ENCODE measurements around the gene PLTP.
"Not testable (repeated sequence)": the region's sequence is repeated elsewhere in the genome, so short reads cannot be mapped to it uniquely, and the experiment has no call there.

PLTP gene

DNA sequence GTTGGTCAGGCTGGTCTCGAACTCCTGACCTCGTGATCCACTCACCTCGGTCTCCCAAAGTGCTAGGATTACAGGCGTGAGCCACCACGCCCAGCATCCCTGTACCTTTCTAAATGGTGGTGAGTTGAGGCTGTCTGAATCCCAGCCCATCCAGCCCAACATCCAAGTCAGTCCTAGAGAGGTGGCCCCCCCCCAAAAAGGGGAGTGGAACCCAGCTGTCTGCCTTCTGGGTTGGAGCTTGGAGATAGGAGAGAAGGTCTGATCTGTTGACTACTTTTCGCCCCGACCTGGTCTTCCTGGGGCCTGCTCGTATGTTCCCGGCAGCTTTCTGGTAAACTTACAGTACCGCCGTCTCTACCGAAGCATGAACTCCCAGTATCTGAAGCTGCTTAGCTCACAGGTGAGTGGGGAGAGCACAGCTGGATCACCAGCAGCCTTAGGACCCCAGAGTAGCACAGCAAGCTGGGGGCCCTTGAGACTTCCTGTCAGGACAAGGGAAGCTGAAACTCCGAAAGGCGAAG lies 15.3 kb downstream of the PLTP start:
- DNase-seq = no peak

DNA sequence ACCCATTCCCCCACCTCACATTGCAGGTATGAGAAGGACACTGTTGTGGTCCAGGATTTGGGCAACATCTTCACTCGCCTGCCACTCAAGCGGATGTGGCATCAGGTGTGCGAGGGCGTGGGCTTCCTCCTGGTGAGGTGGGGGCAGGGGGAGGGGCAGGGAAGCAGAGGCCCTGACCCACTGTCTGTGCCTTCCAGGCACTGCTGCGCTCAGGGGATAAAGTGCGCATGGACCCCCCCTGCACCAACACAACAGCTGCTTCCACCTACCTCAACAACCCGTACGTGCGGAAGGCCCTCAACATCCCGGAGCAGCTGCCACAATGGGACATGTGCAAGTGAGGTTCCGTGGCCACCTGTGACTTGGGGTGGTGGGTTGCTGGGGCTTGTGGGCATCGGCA lies 17.2 kb downstream of the PLTP start:
- no peak for DNase-seq

DNA sequence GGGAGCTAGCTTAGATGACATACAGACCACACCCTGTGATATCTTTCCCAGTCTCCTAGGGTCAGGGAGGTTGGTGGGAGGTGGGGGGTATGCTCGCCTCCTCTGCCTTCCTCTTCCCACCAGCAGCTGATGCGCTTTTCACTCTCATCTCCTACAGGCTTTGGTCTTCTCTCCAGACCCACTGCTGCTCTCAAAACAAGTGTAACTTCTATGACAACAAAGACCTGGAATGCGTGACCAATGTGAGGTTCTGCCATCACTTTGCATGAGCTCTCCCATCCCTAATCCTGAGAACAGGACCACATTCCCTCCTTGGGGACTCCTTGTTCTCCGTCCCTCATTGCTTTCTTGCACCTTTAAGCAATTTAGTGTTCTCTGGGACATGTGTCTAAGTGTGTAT lies 18.1 kb downstream of the PLTP start:
- no peak for DNase-seq

DNA sequence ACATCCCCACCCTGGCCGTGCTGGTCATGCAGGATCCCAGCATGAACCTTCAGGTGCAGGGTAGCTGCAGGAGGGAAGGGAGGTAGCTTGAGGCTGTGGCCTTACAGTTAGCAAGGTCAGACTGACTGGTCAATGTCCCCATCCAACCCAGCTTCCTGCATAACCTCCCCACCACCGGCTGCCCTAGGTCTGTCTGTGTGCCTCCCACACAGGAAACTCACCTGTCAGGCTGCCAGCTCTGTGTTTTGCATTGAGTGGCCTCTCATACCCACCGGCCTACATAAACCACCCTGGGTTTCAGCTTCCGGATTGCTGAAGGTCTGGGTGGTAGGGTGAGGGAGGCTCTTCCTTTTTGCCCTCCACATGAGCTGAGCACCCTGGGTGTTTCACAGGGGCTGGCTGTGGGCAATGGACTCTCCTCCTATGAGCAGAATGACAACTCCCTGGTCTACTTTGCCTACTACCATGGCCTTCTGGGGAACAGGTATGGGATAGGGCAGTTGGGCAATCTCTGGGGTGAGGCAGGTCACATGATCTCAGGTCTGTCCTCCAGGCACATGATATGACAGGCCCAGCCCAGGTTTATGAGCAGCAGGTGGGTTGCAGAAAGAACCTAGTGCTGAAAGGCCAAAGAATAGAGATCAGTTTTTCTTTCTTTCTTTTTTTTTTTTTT lies 19.0 kb downstream of the PLTP start:
- DNase-seq = peak in 1 of 2 experiments; percentile 47

DNA sequence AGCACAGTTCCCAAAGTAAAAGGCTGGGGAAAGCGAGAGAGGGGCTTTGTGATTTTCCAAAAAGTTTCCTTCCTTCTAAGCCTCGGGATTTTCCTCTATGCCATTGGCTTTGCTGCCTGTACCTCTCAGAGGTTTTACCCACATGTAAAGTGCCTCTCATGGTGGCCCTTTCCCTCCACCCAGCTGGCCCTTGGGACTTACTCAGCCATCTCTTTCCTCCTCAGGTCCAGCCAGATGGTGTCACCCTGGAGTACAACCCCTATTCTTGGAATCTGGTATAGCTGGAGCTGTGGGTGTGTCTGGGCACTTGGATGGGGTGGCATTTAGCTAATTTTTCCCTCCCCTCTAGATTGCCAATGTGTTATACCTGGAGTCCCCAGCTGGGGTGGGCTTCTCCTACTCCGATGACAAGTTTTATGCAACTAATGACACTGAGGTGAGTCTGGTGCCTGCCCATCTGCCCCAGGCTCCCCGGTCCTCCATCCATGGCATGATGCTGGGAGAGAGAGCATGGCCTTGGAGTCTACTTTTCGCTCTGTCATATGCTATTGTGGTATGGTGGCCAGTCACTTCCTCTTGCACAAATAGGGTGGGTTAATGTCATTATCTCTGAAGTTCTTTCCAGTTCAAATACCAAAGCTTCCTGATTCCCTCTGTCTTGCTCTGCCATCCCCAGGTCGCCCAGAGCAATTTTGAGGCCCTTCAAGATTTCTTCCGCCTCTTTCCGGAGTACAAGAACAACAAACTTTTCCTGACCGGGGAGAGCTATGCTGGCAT lies 19.7 kb downstream of the PLTP start:
- no peak for DNase-seq

DNA sequence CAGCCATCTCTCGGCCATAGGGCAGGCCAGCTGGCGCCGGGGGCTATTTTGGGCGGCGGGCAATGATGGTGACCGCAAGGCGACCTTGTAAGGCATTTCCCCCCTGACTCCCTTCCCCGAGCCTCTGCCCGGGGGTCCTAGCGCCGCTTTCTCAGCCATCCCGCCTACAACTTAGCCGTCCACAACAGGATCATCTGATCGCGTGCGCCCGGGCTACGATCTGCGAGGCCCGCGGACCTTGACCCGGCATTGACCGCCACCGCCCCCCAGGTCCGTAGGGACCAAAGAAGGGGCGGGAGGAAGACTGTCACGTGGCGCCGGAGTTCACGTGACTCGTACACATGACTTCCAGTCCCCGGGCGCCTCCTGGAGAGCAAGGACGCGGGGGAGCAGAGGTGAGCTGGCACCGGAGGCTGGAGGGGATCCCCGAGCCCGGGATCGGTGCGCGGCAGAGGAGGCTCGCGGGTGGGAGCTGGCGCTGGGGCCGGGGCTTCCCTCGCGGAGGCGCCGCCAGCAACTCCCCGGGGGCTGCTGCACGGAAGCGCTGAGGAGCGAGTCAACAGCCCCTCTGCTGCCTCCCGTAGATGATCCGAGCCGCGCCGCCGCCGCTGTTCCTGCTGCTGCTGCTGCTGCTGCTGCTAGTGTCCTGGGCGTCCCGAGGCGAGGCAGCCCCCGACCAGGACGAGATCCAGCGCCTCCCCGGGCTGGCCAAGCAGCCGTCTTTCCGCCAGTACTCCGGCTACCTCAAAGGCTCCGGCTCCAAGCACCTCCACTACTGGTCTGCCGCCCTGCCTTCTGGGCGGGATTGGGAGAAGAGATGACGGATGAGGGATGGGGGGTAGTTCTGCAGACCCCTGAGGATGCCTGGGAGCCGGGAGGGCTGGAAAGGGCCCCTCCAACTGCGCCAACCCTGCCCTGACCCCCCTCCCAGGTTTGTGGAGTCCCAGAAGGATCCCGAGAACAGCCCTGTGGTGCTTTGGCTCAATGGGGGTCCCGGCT lies 20.7 kb downstream of the PLTP start, which contains the start of the genes CTSA and NEURL2:
Gene CTSA, plus strand, starts transcription at position 351 of the 999 bp plus-strand sequence. Its CDS starts 234 bp downstream, at position 585.
Gene NEURL2, minus strand, starts transcription at position 224 of the 999 bp plus-strand sequence. Its CDS starts 217 bp downstream, at position 7.
- peak; percentile 90 to 91 for DNase-seq

DNA sequence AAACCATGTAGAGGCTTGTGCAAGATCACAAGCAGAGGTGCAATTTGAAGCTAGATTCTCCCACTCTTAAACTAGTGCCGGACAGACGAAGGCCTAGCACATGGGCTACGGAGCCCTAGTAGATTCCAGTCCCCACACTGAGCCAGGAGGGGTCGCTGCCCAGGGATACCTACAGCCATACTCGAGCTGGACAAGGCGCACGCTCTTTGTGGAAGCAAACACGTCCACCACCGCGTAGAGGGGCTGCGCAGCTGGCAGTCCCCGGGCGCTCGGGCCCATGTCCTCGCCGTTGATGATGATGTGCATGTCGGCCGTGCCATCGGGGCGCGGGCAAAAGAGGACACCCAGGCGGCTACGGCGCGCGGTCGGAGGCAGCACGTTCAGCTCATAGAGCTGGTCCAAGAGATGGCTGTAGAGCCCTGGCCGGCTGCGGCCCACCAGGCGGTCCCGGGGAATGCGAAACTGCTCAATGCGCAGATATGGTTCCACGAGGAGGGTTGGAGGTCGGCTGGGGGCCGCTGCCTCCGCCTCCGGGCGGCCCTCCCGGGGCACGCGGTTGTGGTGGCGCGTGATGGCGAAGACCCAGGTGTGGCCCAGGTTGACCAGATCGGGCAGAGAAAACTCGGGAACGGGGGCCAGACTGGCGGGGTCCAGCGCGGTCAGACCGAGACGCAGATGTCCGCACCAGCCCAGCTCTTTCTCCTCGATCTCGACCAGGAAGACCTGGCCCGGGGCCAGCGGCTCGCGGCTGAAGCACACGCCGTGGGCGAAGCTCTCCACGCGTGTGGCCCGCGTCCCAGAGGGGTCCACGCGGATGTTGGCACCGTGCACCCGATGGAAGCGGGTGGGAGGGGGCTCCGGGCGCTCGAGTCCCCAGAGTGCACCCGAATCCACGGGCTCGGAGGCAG lies 21.6 kb downstream of the PLTP start:
- DNase-seq = peak; percentile 72 to 73

DNA sequence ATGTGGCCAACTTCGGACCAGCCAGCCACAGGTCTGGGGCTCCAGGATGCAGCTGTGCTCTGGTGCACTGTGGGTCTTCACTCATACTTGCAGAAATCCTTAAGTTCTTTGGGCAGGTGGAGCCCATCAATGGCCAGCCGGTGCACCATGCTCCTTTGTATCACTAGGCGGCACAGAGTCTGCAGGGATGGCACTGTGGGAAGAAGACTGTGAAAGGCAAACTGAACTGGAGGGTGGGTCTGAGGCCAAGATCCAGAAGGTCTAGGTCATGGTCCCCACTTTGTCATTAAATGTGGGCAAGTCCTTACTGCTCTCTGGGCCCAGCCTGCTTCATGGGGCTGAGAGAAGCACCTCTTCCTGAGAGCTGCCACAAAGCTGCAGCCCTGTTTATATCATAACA lies 23.3 kb downstream of the PLTP start:
- no peak for DNase-seq

DNA sequence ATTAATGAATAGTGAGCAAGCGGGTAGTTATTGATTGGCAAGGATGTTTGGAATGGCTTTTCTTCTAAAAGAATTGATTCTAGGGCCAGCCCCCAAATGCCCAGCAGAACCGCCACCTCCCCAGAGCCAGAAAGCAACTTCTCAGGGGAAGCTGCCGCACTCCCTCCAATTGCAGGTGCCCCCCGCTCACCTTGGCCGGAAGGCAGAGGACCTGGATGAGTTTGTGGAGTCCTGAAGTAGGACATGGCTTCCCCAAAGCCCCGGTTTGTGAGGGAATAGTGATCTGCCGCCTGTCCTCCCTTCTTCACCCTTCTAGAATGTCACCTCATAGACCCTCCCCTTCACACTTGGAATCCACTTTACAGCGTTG lies 24.6 kb downstream of the PLTP start, which contains the start of gene SPATA25:
Gene SPATA25, minus strand, starts transcription at position 277 of the 370 bp plus-strand sequence. Its CDS starts 32 bp downstream, at position 245.
- DNase-seq = no peak

DNA sequence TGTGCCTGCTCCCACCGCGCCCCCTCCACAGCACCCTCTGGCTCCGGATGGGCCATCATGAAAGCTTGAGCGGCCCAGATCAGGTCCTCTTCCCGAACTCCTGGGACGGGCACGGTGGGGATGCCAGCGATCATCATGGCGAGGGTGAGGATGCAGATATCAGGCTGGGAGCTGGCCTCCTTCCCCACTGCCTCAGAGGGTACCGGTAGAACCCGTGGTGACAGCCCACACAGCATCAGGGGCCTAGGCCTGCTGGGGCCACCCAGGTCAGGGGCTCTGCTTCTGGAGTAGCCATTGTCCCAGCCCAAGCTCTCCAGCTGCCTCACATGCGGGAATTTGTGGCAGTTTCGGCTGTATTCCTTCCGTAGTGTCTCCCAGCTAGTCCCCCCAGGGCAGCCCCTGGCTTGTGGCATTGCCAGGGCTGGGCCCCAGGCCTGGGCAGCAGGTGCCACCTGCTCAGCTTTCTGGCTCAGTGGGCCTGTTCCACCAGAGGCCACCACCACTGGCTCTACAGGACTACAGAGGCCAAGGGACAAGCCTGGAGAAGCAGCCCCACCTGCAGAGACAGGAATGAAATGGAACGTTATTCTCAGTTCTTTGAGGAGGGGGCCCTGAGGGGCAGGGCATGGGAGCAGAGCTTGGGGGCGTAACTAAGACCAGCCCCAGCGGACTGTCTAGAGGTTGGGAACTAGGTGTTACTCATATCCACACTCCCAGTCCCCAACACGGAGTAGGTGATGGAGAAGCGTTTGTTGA lies 25.2 kb downstream of the PLTP start:
- no peak for DNase-seq

DNA sequence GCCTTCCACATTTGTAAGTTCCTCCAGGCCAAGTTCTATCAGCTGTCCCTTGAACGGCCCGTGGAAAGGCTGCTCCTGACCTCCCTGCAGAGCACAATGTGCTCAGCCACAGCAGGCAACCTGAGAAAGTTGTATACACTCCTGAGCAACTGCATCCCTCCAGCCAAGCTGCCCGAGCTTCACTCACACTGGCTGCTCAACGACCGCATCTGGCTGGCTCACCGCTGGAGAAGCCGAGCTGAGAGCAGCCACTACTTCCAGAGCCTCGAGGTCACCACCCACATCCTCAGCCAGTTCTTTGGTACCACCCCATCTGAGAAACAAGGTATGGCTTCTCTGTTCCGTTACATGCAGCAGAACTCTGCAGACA lies 28.9 kb downstream of the PLTP start:
- DNase-seq = no peak

DNA sequence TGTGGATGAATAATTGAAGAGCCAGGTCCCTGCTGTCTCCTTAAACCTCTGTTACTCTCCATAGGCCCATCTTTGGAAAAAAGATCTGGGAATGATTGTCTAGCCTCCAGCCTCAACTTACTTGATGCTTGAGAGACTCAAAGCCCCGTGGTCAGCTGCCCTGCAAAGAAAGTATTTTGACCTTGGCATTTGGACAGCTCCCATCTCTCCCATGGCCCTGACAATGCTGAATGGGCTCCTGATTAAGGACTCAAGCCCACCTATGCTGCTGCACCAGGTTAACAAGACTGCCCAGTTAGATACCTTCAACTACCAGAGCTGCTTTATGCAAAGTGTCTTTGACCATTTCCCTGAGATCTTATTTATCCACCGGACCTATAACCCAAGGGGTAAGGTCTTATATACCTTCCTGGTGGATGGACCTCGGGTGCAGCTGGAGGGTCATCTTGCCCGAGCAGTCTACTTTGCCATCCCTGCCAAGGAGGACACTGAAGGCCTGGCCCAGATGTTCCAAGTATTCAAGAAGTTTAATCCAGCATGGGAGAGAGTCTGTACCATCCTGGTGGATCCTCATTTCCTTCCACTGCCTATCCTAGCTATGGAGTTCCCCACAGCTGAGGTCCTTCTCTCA lies 29.4 kb downstream of the PLTP start:
- no peak for DNase-seq

DNA sequence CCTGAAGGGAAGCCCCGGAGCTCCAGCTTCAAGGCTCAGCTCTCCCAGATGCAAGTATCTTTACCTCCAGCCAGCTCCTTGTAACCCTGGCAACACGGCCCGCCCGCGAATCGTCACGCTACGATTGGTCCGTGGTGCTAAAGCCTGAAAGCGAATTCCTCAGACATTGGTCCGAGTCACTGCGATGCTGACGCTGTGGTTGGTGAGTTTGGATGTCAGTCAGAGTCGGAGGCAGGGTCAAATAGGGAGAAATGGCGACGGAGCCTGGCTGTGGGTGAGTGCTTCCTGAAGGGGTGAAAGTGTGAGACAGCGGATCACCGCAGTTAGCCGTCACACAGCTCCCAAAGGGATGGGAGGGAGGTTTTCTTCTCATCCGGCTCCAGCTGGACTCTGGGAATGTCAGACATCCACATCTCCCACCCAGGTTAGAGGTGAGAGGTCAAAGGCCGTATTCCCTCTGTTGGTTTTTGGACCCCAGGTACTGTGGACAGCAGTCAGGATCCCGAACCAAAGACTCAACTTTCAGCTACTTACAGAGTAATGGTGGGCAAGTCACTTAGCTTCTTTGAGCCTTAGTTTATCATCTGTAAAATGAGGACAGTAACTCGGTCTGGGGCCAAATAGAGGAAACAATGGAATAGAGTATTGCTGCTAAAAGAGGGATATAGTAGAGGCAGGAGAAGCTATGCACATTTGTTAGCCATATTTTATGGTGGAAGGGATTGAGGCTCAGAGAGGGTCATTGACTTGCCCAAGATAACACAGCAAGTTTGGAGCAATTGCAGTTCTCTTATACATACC lies 30.8 kb downstream of the PLTP start, which contains the start of gene ZSWIM1:
Gene ZSWIM1, plus strand, starts transcription at position 240 of the 801 bp plus-strand sequence. CDS start 1,366 bp downstream, outside the sequence.
- peak; percentile 99 to 100 for DNase-seq

DNA sequence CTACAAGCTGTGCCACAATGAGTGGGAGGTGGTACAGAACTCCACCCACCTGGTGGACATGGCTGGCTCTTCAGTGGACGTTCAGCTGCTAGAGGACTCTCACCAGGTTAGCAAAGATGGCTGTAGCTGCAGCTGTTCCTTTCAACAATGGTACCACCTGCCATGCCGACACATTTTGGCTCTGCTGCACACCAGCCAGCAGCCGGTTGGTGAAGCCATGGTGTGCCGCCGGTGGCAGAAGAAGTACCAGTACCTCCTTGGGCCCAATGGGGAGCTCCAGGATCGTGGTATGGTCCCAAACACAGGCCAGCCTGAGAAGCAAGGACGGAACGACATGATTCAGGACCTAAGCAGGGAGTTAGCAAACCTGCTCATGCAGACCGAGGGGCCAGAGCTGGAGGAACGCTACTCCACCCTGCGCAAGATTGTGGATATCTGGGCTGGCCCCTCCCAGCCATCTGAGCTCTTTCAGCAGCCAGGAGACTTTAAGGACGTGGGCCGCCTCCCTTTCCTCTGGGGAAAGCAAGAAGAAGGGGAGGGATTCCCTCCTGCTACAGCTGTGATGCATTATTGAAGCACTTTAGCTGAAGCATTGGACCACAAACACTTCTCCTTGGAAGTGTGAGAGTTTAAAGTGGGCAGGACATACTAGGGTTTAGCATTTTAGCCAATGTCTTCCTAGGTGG lies 33.7 kb downstream of the PLTP start:
- no peak for DNase-seq

DNA sequence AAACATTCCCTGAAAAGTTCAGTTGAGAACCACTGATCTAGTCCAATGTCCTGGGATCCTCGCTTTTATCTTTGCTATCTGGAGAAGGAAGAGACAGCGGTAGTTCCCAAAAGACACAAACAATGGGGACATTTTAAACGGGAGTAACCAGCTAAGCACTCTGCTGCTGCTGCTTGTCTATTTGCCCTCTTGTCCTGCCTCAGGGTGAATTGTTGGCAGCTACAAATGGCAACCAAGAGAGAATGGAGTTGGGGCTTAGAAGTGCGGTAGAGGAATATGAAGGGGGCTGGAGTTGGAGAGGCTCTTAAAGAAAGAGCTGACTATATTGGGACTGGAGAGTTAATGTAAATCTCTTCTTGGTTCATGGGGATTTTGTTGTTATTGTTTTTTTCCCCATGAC lies 37.4 kb downstream of the PLTP start:
- DNase-seq = no peak

DNA sequence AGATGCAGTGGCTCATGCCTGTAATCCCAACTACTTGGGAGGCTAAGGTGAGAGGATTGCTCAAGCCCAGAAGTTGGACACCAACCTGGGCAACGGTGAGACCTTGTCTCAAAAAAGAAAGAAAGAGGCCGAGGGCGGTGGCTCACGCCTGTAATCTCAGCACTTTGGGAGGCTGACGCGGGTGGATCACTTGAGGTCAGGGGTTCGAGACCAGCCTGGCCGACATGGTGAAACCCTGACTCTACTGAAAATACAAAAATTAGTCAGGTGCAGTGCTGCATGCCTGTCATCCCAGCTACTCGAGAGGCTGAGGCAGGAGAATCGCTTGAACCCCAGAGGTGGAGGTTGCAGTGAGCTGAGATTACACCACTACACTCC lies 37.9 kb downstream of the PLTP start:
- not testable (repeated sequence) for DNase-seq

DNA sequence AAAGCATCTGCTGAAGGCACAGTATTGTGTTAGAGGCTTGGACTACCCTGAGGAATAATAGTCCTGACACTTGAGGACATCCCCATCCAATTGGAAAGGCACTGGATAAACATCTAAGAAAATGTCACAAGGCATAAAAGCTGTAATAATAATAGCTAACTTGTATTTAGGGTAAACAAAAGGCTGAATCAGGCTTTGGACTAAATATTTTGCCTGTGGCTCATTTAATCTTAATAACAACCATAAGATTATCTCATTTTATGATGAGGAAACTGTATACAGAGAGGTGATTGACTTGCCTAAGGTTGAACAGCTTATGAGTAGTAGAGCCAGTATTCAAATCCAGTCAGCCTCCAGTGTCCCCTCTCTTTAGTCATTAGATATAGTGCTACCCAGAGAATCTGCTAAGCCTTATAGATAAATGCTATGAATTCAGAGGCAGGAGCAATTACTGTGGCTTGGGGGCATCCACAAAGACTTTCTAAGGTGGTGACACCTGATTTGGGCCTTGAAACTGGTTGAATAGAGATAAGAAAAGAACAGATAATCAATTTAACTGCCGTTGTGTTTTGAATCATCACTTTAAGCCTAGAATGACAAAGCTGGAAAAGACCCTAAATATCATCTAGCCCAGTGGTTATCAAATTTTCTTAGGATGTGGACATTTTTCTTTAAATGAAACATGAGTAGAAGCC lies 38.4 kb downstream of the PLTP start:
- no peak for DNase-seq

DNA sequence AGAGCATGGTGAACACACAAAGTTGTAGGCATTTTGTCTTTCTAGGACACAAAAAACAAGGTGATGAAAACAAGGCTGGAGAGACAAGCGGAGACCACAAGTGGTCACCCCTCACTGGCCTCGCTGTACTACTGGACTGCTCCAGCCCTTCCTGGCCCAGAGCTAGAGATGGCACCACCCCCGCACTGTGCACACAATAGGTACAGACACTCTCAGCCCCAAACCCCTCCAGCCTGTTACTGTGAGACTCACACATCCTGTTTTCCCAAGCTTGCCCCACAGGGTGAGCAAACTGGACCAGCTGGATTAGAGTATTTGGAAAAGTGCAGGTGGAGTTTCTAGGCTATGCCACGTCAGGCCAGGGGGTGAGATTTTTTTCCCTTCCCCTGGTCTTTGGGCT lies 39.3 kb downstream of the PLTP start:
- no peak for DNase-seq

All from activated T-cell treated with anti-CD3 and anti-CD28 coated beads, Interleukin-2, amount 50 U/mL, for 48 hours (primary cell).